Measurements from ENCODE around the gene NRIP1.

GRCh38 chr21:14949603-14950002 lies 115.2 kb downstream of the NRIP1 start:
- TF ChIP-seq EZH2phosphoT487 (IDR thresholded peaks at IDR 0.05; ENCODE audit: low read length) (no peak), CTCF (IDR thresholded peaks at IDR 0.05; ENCODE audit: low read length) (no peak), EZH2 (optimal IDR thresholded peaks at IDR 0.05; ENCODE audit: low read depth, low read length) (no peak)
